PC-3 (cell line): Measurements from ENCODE around the gene ADCYAP1R1.

Experiments used
- CTCF ChIP-seq: fragments of 300-600 bp; sonication (generic); conservative IDR thresholded peaks from 2 replicates; pipeline ENCODE4 v1.5.1; 2017; ENCODE audit warnings: antibody characterized with exemption, low read depth, mild to moderate bottlenecking, low read length
- EZH2phosphoT487 ChIP-seq: fragments of 300-600 bp; sonication (generic); IDR thresholded peaks from 2 replicates; pipeline ENCODE4 v1.6.1; 2018; ENCODE audit warnings: mild to moderate bottlenecking, antibody characterized with exemption, low read length, borderline replicate concordance

DNA sequence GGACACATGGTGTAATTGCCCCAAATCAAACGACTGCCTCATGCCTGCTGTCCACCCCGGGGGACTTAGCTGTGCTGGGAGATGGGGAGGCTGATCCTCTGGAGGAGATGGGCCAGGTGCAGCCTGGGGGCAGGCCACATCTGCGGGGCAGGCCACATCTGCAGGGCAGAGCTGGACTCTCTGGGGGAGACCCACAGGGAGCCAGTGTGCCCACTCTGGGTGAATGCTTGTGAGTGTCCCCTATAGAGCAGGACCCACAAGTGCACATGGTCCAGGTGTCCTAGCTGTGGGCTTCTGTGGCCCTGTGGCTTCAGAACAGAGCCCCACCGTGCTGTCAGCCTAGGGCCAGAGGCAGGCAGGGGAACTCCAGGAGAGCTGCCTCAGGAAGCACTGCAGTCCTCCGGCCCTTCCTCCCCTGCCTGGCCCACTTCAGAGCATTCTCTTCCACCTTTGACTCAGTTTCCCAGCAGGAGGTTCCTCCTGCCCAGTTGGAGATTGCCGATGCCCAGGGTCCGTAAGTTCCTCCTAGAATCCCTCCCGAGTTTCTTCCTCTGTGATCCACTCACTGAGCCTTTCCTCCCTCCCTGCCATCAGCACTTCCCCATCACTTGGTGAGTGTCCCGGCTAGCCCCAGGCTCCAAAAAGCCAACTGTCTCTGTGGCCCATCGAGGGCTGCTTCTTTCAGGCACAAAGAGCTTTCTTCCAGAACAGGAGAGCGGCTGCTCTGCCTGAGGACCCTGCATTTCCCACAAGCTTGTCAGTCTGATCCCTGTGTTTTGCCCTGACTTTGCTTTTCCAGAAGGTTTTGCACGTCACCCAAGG is 50.3 kb downstream of the ADCYAP1R1 start:
- TF ChIP-seq CTCF (no peak), EZH2phosphoT487 (no peak)
